Measurements from ENCODE around the gene MTCL1.
"Not testable (repeated sequence)": the region's sequence is repeated elsewhere in the genome, so short reads cannot be mapped to it uniquely, and the experiment has no call there.

The MTCL1 gene

DNA sequence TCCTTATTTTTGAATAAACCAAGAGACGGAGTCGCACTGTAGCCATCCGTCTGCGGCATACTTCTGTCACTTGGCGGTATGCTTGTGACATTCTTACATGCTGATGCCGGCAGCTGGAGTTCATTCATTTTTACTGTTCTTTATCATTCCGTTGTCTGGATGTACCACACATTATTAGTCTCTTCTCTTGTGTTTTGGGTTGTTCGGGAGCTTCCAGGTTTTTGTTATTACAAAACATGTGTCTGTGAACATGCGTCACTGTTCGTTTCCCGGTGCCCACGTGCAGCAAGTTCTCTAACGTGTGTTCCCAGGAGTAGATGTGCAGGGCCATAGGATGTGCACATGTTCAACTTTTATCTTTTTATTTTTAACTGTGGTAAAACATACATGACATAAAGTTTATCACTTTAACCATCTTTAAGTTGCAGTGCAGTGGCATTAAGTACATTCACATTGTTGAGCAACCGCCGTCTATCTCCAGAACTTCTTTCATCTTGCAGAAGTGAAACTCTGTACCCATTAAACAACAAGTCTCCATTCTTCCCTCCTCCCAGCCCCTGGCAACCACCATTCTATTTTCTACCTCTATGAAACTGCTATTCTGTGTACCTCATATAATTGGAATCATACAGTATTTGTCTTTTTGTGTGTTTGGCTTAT is 40.1 kb downstream of the MTCL1 start:
- DNase-seq = no peak

DNA sequence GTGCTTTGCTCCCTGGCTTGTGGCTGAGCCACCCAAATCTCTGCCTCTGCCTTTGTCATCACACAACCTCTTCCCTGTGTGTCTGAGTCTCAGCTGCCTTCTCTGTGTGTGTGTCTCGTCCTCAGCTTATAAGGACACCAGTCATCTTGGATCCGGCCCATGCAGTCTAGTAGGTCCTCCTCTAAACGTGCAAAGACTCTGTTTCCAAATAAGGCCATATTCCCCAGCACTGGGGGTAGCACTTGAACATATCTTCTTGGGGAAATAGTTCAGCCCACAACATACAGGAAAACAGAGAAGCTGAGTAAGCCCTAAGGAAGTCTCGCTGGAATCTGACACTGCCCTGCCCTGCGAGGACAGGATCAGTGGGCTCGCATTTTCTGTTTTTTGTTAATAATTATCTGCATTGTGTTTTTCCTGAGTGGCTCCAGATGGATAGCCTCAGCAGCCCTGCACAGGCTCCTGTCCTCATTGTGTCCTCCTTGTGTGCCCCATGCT is 42.1 kb downstream of the MTCL1 start:
- no peak for DNase-seq

DNA sequence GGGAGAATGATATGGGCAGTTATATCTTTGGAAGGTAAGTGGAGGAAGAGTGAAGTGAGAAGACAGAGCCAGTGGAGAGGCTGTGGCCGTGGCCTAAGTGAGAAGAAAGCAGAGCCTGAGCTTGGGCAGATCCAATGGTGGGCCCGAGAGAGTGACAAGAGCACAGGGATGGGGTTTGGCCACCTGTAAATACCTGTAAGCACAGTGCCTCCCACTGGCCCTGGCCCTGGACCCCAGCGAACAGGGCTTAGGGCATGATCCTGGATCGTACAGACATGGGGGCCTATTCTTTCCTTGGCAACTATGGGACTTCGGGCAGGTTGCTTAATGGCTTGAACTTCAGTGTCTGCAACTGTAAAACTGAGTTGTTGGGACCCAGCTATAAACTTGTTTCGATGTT is 44.1 kb downstream of the MTCL1 start:
- DNase-seq = no peak

DNA sequence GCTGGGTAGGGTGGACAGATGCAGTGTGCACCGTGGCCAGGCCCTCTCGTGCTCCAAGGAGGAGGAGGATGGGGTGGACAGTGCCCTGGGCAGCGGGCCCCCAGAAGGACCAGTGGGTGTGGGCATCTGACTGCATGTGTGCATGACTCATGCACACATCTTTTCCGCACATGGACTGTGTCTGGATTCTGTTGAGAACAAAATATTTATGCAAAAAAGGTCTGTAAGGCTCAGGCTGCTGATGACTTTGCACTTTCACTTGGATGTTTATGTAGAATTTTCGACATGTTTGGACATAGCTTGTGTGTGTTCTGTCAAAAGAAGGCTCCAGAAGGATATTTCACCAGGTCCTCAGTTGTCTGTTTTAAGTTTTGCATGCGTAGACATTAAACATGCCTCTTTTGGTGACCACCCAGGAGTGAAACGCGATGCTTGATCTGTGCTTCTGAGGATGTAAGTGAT is 45.6 kb downstream of the MTCL1 start:
- DNase-seq = no peak

DNA sequence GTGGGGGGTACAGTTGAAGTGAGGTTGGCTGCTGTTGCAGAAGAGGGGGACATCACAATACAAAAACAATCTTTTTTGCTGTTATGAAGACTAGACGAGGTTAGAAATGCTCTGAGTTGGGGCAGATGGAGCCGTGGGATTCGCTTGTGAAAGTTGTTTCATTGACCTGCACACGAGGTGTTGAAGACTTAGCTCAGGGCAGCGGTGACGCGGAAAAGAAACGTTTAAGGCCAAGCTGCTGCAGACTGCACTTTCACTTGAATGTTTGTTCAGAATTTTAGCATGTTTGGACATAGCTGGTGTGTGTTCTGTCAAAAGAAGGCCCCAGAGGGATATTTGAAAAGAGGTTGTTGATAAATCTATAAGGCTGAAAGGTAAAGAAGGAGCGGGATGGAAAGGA is 46.3 kb downstream of the MTCL1 start:
- no peak for DNase-seq

DNA sequence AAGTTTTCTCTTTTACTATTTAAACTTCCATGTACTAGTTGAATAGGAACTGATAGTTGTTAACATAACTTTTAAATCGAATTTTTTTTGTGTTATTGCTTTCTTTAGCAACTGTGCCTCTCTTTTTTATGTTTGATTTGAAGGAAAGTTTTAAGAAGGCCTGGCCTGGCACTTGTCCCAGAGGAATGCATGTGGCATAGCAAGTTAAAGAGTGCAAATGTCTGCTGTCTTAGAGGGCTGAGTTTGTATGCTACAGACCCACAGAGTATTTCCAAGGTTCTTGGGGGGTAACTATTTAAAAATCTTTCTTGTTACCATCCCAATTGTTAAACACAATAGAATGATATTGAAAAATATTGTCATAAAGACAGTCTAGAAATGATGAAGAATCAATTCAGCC is 47.0 kb downstream of the MTCL1 start:
- no peak for DNase-seq

DNA sequence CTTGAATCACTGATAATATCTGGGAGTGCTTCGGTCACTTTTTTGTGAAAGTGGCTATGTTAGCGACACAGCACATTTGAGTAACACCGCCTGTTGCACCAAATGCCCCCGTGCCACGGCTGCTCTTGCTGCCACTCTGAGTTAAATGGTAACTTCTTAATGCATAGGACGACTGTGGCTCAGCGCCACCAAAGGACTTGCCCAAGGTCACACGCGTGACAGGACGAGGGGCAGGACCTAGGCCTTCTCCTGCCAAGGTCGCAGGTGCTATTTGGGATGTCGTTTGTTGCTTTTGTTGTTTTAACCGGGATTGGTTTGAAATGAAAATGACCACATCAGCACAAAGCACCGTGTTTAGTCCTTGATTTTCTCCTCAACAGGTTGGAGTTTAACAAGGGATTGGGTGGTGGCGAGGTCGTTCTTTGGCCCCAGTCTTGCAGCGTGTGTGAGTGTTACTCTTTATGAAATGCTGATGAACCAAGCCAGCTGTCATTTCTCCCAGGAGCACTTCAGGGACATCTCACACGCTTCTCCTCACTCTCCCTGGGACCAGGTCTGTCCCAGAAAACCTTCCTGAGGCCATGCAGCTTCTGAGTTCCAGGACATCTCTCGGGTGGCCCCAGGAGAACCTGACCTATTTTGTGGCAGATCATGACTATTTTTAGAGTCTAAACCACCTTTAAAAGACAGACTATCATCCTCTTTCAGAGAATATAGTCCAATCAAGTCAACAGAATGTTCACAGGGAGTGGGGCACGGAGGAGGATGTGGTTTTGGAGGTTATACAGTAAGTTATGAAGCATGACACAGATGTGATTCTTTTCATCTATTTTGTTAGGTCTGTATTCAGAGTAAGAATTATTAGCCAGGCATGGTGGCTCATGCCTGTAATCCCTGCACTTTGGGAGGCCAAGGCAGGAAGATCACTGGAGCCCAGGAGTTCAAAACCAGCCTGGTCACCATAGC is 49.9 kb downstream of the MTCL1 start:
- DNase-seq = no peak

DNA sequence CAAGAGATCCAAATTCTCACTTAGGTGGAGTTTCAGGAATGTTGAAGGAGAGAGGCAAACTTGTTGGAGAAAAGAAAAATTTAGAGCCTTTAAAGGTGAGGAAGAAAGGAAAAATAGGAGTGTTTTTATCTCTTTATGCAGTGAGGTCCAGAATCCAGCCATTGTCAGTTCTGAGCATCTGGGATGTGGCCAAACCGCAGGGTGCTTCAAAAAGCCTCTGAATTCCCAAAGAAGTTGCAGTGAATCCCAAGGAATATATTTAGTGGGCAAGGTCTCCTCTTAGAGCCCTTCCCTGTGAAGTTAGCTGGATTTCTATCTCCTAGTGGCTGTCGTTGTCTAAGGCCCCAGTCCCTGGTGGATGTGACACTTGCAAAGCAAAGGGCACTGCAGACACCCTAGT is 51.2 kb downstream of the MTCL1 start:
- no peak for DNase-seq

DNA sequence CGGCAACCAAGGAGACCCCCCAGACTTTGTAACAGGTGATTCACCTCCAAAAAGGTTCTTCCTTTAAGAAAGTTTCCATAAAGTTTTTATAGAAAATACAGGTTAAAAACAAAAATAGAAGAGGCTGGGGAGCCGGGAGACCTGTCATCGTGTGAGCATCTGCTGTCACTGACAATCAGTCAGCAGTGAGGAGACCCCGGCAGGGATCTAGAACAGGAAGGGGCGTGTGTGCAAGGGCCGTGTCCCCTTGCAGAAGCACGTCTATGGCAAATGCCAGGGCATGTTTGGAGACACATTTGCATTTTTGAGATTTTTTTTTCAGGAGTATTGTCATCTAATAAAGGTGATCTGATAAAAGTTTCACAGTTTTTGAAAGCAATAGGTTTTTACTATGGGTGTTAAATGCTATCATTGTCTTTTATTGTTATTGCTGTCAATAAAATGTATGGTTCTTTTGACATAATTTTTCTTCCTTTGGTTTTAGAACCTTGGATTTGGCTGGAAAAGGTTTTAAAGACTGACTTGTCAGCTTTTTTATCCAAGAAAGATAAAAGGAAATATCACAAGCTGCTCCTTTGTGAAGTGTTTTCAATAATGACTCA is 52.1 kb downstream of the MTCL1 start:
- DNase-seq = no peak

DNA sequence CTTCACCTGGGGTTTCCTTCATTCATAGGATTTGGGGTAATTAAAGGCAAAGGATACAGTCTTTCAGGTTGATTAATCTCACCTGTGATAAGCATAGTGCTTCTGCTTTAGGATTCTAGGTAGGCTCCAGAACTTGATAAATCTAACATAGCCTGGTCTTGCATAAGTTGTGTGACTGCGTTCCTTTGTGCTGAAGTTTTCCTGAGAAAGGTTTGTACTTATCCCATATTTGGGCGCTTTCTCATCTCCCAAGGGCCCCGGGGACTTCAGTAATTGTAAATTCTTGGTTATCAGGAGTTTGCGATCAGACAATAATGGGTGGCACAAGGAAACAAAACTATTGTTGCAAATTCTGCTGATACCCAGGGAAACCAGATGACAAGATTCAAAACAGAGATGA is 53.1 kb downstream of the MTCL1 start:
- DNase-seq = no peak

DNA sequence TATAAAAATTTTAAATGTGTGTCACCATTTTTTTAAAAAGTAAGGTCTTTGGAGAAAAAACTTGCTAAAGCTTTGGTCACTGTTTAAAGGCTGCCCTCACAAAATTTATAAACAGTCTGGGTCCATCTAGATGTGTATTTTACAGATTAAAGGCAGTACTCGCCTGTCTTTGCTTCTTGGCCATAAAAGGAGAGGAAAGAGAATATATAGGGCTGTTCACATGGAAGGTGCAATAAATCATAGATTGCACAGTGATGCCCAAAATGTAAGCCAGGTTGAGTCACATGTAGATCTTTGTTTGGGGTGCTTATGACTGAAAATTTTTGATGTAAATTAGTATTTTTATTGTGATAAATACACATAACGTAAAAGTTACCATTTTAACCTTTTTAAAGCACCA is 55.6 kb downstream of the MTCL1 start:
- DNase-seq = no peak

DNA sequence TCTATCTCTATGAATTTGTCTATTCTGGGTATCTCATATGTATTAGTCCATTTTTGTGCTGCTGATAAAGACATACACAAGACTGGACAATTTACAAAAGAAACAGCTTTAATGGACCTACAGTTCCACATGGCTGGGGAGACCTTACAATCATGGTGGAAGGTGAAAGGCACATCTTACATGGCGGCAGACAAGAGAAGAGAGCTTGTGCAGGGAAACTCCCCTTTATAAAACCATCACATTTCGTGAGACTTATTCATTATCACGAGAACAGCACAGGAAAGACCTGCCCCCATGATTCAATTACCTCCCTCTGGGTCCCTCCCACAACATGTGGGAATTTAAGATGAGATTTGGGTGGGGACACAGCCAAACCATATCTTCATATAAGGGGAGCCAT is 56.2 kb downstream of the MTCL1 start:
- not testable (repeated sequence) for DNase-seq

DNA sequence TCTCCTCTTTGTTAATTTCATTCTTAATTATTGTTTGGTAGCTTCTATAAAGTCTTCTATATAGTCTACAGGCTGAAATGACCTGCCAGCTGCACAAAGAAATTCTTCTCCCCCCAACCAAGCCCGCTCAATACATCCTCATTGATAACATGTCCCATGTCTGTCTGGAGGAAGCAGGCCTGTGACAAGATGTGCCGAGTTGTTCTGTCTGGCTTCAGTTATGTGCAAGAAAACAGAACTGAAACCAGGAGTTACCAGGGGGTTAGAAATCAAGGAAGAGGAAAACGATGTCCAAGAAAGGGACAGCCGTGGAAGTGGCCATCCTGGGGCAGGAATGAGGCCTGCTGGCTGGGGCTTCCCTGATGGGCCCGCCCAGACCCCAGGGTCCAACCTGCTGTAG is 57.6 kb downstream of the MTCL1 start:
- no peak for DNase-seq

DNA sequence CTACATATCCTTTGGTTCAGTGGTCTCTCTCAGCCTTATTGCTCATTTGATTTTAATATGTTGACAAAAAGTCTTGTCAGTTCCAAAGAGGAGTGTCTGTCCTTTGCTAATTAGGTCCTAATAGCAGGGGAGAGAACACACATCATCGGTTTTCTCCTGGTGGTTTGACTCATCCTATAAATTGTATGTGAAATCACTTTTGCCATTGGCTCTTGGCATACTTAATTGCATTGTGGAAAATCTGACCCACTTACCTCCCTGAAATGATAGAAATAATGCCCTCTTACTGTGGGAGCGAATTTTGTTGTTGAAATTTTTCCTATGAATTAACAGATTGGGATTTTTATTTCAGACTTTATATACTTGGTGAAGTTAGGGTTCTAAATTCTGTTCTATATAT is 58.3 kb downstream of the MTCL1 start:
- no peak for DNase-seq

DNA sequence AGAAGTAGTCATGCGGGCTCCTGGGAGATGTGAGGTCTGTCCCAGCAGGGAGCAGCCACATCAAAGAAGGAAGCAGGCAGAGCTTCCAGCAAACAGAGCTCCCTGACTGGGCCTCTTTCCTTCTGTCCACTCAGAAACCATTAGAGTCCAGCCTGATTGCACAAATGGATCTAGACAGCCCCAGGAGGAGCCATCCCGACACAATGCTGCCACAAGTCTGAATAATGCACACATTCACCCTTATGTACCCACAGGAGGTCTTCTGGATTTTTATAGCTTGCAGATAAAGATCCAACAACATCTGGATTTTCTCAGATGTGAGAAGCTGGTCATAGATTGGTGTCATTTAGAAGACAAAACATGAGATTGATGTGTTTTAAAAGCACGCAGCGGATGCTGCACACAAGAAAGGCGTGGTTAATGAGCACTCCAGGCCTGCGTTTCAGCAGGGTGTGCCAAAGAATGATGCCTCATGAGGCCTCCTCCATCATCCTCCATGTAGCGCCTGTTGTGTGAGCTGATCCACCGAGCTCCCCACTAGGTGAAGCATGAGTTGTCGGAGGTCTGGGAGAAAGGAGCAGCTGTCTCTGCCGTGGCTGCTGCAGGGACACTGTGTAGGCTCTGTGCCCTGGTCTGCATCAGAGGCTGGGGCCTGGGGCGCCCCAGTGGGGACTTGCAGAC is 60.6 kb downstream of the MTCL1 start:
- no peak for DNase-seq

DNA sequence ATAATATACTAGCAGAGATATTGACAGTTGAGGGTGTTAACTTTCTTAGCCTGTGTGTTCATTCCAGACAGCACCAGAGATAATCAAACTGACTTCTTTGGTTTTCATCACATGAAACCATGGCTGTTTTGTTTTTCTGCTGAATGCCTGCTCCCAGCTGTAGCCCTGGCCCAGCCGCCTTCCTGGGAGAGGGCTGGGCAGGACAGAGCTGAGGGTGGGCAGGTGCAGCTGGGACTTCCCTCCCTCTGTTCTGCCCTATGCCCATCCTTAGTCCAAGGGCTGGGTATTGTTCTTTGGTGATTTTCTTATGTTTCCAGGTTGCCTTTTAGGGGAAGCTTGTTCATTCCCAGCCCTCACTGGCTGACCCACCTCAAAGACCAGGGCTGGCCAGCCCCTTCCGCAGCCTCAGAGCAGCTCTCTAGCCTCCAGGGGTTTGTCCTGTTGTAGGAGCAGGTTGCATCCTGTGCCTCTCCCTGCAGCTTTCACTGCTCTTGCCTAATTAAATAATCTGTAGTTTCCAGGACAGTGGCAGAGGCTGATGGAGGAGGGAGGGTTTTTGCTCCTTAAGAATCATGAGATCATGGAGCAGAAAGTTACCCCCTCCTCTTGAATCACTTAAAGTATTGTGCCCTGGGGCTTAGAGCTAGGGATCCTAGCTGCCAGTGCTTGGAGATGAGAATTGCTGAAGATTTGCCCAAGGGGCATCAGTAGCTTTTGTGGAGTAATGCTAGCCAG is 61.4 kb downstream of the MTCL1 start:
- no peak for DNase-seq

DNA sequence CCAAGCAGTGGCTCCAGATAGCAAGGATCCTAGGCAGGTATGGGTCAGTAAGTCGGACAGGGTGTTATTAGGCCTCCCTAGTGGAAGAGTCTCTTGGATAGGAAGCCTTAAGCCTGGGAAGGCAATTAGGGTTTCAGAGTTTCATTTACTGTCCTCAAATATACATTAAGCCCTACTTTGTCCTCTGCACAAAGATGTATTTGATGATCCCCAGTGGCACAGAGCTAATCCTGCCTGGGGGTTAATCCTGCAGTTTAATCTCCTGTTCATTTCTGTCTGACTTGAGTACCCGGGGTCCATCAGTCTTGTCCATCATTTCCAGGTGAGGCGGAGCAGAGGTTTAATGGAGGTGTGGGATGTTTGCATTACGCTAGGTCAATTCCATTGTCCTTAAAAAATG is 62.0 kb downstream of the MTCL1 start:
- no peak for DNase-seq

DNA sequence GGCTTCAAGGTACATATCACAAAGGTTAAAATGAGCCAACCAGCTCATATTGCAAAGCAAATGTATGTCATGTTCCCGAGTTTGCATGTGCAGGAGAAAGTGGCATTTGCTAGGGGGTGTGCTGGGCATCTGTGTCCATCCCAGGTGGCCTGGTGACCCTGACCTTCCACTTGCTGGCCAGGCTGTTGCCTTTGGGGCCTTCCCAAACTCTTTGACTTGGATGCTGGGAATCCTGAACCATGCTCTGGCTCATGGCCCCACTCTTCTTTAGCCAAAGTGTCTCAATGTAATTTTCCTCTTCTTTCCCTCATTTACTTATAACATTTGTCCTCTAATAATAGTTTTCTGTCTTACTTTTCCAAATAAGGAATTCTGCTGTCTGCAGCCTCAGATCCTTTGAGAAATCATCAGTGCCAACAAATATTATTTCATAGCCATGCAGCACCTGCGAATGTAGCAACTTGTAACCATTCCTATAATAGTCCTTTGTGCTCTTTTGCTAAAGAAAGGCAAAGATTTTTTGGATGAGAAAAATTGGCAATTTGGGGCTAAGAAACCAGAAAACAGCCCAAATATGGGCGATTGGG is 64.2 kb downstream of the MTCL1 start:
- DNase-seq = no peak

DNA sequence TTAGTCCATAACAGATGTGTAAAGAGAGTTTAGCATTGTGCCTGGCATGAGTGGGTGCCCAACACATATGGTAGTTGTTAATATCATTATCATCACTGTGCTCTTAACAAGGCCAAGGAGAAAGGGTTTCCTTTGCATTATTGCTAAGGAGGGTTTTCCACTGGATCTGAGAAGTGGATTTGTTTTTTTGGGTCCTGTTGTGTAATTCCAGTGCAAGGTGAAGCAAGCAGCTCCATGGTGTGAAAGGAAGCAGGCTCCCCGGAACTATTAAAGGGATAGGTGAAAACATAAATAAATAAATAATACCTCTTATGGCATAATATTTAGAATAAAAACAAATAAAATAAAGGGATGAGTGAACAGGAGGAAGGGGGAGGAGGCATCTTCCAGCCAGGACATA is 65.3 kb downstream of the MTCL1 start:
- no peak for DNase-seq

DNA sequence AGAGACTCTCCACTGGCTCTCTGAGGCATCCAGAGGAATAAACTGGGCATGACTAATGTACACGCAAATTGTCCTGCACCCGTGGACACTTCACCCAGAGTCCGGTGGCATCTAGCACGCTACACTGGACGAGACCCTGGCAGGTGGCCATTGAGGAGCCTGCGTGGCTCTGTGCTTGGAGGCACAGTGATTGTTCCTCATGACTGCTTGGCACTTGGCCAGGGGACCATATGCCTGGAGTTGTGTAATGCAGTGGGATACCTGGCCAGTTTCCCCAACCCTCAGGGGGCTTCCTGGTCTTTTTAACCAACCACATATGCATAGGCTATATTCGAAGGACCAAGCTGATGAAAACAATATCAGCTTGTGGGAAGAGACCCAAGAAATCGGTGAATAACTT is 66.6 kb downstream of the MTCL1 start:
- DNase-seq = no peak

DNA sequence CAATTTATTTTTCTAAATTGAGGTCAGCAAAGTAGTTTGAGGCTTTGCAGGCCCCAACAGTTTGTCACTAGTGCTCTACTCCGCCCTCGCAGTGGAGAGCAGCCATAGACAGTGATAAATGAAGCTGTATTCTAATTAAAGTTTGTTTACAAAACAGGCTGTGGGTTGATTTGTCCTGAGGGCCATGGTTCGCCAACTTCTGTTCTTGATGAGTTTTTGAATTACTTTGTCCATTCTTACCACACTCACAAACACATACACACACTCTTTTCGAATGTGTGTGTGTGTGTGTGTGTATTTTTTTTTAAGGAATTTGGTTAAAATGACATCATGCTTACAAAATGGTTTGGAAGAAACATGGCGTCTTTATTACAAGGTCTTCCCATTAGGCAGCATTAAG is 68.6 kb downstream of the MTCL1 start:
- DNase-seq = no peak

Measured in activated T-cell treated with anti-CD3 and anti-CD28 coated beads for 4 hours (primary cell).